Measurements from ENCODE around the gene BHLHA15. TPM values are rescaled to one million over a fixed set of nuclear protein-coding genes. Genes with fewer than 3 reads are reported as not detected.

BHLHA15 gene
- total and polyA plus RNA-seq, 4 experiments from 2014 or later: not detected

DNA sequence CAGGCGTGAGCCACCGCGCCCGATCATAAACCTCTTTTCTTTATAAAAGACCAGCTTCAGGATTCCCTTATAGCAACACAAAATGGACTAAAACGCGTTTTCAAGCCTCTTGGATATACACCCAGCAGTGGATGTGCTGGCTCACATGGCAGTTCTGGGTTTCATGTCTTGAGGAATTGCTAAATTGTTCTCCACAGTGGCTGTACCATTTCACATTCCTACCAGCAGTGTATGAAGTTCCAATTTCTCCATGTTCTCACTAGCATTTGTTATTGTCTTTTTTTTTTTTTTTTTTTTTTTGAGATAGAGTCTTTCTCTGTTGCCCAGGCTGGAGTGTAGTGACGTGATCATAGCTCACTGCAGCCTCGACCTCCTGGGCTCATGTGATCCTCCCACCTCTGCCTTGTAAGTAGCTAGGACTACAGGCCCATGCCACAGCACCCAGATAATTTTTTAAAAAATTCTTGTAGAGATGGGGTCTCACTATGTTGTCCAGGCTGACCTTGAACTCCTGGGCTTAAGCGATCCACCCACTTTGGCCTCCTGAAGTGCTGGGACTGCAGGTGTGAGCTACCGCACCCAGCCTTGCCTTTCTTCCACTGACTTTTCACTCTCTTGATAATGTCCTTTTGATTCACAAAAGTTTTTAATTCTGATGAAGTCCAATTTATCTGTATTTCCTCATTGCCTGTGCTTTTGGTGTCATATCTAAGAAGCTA, 23.3 kb downstream of the BHLHA15 start:
- peaks cover 23 to 40% of the 10 kb centered on the region in 2 donors for H3K36me3 Mint-ChIP-seq
- no peaks in the 10 kb centered on the region for H3K9me3 Mint-ChIP-seq

DNA sequence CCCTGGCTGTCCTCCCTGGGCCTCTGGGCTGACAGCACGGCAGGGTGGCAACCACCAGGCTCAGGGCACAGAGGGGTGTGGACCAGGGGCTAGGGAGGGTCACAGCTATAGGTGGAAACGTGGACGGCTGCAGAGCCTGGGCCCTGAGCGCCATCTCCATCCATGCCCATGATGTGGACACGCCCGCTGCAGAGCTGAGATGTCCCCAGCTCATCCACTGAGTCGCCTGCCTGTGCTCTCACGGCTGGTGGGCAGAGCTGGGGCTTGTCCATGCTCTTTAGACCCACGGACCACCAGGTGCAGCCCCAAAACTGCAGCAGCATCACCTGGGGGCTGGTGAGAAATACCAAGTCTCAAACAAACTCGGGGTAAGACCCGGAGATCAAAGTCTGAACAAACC, 24.7 kb downstream of the BHLHA15 start:
- Mint-ChIP-seq H3K36me3 (peaks cover 25 to 41% of the 10 kb centered on the region in 2 donors), H3K27ac (no peak overlapping the region), H3K4me1 (peaks cover 0 to 4% (median 0%) of the 10 kb centered on the region in 4 donors), H3K4me3 (peak overlapping the region in 1 of 8 donors; percentile 48), H3K9me3 (no peaks in the 10 kb centered on the region), H3K27me3 (no peaks in the 10 kb centered on the region)
- DNase-seq: no peak
- intact Hi-C loops (cut with micrococcal nuclease): no loop called here
- no peak overlapping the region for H3K27ac ChIP-seq (ENCODE audit: low read depth, low read length)
- H3K36me3 ChIP-seq (ENCODE audit: insufficient read depth, low read length): peaks cover 26% of the 10 kb centered on the region
- H3K4me1 ChIP-seq (ENCODE audit: insufficient read depth, low read length): no peaks in the 10 kb centered on the region
- H3K9me3 ChIP-seq (ENCODE audit: control insufficient read depth in 1 of 2, low read length in 2 of 2): no peaks in the 10 kb centered on the region
- ChIA-PET POLR2A (ENCODE audit: partially characterized antibody) (interaction anchor here (0.8 to 4.1 kb wide), 2 partner anchors 15 to 22 kb away, joined by 3 to 17 read pairs; partner anchors contain the start of gene TECPR1), CTCF (ENCODE audit: partially characterized antibody) (interaction anchor here (0.9 kb wide), 1 partner anchor 10 kb away, joined by 3 read pairs; no protein-coding TSS in a partner anchor)
- H3K27me3 ChIP-seq (ENCODE audit: insufficient read depth, low read length): no peaks in the 10 kb centered on the region
- no peak overlapping the region for H3K4me3 ChIP-seq (ENCODE audit: low read length in 2 of 2)

More for the DNA sequence above, 23.3 kb downstream of the BHLHA15 start:
- no peak overlapping the region for H3K4me3 Mint-ChIP-seq
- intact Hi-C loops (cut with micrococcal nuclease): no loop called here
- no peaks in the 10 kb centered on the region for H3K27me3 ChIP-seq (ENCODE audit: insufficient read depth, low read length)
- no peak for DNase-seq
- no peaks in the 10 kb centered on the region for H3K4me1 ChIP-seq (ENCODE audit: insufficient read depth, low read length)
- no peak overlapping the region for H3K27ac ChIP-seq (ENCODE audit: low read depth, low read length)
- ChIA-PET CTCF (ENCODE audit: partially characterized antibody) (interaction anchor here (0.9 kb wide), 1 partner anchor 11 kb away, joined by 3 read pairs; no protein-coding TSS in a partner anchor), POLR2A (ENCODE audit: partially characterized antibody) (interaction anchor here (1.3 to 4.1 kb wide), 2 partner anchors 16 to 22 kb away, joined by 3 to 17 read pairs; partner anchors contain the start of gene TECPR1)
- H3K36me3 ChIP-seq (ENCODE audit: insufficient read depth, low read length): peaks cover 27% of the 10 kb centered on the region
- peak overlapping the region in 1 of 7 donors; percentile 43 for H3K27ac Mint-ChIP-seq
- H3K4me1 Mint-ChIP-seq: peaks cover 0 to 4% (median 0%) of the 10 kb centered on the region in 4 donors
- H3K4me3 ChIP-seq (ENCODE audit: low read length in 2 of 2): no peak overlapping the region
- no peaks in the 10 kb centered on the region for H3K27me3 Mint-ChIP-seq
- H3K9me3 ChIP-seq (ENCODE audit: control insufficient read depth in 1 of 2, low read length in 2 of 2): no peaks in the 10 kb centered on the region

DNA sequence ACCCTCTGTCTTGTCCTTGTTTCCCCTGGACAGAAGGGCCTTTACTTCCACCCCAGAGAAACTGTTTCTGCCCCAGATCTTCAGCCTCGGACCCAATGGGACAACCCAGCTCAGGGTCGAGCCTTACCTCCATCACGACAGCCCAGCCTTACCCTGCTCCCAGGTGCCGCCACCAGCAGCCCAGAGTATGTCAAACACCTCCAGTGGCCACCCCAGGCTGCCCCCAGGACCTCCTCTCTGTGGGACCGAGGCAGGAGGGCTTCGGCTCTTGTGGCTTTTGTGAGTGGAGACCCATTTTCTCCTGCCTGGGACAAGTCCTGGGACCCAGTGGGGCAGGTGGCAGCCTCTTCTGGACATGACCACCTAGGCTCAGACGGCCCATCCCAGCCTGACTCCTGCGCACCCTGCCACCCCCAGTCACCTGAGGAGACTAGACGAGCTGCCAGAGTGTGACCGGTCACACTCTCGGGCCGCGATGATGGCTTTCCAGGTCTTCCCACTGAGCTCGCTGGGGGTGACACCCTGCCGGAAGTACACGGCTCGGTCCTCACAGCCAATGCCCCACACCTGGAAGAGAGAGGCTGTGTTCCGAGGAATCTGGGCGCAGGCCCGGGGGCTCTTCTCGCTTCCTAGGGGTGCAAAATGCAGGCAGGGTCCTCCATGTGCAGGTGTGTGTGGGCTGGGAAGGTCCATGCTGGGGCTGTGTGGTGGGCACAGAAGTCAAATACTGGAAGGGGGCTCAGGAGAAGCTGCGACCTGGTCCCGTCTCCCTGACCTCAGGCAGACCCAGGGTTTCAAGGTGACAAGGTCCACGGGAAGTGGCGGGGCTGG, 25.3 kb downstream of the BHLHA15 start:
- Mint-ChIP-seq H3K4me3 (no peak overlapping the region), H3K4me1 (peaks cover 0 to 4% (median 0%) of the 10 kb centered on the region in 4 donors), H3K27me3 (no peaks in the 10 kb centered on the region), H3K27ac (peak overlapping the region in 2 of 7 donors; percentile 37 to 47), H3K9me3 (no peaks in the 10 kb centered on the region), H3K36me3 (peaks cover 26 to 46% of the 10 kb centered on the region in 2 donors)
- H3K9me3 ChIP-seq (ENCODE audit: control insufficient read depth in 1 of 2, low read length in 2 of 2): no peaks in the 10 kb centered on the region
- H3K4me3 ChIP-seq (ENCODE audit: low read length in 2 of 2): no peak overlapping the region
- ChIA-PET POLR2A (ENCODE audit: partially characterized antibody) (interaction anchor here (0.8 to 4.1 kb wide), 2 partner anchors 14 to 23 kb away, joined by 3 to 17 read pairs; partner anchors contain the start of gene TECPR1), CTCF (ENCODE audit: partially characterized antibody) (no interaction called here)
- H3K27ac ChIP-seq (ENCODE audit: low read depth, low read length): no peak overlapping the region
- H3K27me3 ChIP-seq (ENCODE audit: insufficient read depth, low read length): no peaks in the 10 kb centered on the region
- no peaks in the 10 kb centered on the region for H3K4me1 ChIP-seq (ENCODE audit: insufficient read depth, low read length)
- intact Hi-C loops (cut with micrococcal nuclease): no loop called here
- H3K36me3 ChIP-seq (ENCODE audit: insufficient read depth, low read length): peaks cover 31% of the 10 kb centered on the region
- no peak for DNase-seq

DNA sequence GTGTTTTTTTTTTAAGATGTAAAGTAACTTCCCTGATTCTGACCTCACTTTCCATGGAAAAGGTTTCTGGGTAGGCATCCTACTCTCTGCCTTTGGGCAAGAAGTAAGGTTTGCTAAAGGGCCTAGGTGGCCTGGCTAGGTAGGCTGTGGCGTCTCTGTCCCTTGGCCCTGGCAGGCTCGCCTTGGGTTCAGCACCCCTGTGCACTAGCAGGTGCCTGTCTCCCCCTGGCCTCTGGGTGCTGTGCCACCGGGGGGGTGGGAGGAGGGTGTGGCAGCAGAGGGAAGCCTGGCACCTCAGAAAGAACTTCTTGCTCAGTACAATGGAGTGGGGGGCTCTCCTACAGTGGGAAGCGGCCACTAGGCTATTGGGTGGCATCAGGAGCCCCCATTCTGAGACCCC, 26.8 kb downstream of the BHLHA15 start:
- H3K27ac Mint-ChIP-seq: no peak overlapping the region

DNA sequence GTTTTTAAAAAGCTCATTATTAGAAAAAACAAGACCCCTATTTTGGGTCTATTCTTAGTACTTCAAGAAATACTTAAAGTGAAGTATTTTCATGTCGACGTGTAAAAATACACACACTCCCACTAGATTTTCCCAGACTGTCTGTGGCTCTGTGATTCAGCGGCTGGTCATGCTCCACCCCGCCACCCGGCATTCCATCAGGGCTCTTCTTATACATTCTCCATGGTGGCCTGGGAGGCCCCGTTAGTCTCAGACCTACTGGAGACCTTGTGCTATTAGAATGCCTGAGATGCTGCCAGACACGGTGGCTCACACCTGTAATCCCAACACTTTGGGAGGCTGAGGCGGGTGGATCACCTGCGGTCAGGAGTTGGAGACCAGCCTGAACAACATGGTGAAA, 27.7 kb downstream of the BHLHA15 start:
- H3K4me1 ChIP-seq (ENCODE audit: insufficient read depth, low read length): no peaks in the 10 kb centered on the region
- ChIA-PET CTCF (ENCODE audit: partially characterized antibody) (no interaction called here), POLR2A (ENCODE audit: partially characterized antibody) (no interaction called here)
- Mint-ChIP-seq H3K36me3 (peaks cover 26 to 44% of the 10 kb centered on the region in 2 donors), H3K27ac (no peak overlapping the region), H3K27me3 (no peaks in the 10 kb centered on the region), H3K4me3 (peak overlapping the region in 1 of 8 donors; percentile 56), H3K4me1 (peaks cover 0 to 4% (median 0%) of the 10 kb centered on the region in 4 donors), H3K9me3 (no peaks in the 10 kb centered on the region)
- H3K9me3 ChIP-seq (ENCODE audit: control insufficient read depth in 1 of 2, low read length in 2 of 2): no peaks in the 10 kb centered on the region
- no peaks in the 10 kb centered on the region for H3K27me3 ChIP-seq (ENCODE audit: insufficient read depth, low read length)
- H3K27ac ChIP-seq (ENCODE audit: low read depth, low read length): no peak overlapping the region
- intact Hi-C loops (cut with micrococcal nuclease): no loop called here
- no peak overlapping the region for H3K4me3 ChIP-seq (ENCODE audit: low read length in 2 of 2)
- DNase-seq: no peak
- H3K36me3 ChIP-seq (ENCODE audit: insufficient read depth, low read length): peaks cover 35% of the 10 kb centered on the region

More for the DNA sequence above, 26.8 kb downstream of the BHLHA15 start:
- no peak for DNase-seq
- intact Hi-C loops (cut with micrococcal nuclease): no loop called here
- no peaks in the 10 kb centered on the region for H3K9me3 ChIP-seq (ENCODE audit: control insufficient read depth in 1 of 2, low read length in 2 of 2)
- peaks cover 33% of the 10 kb centered on the region for H3K36me3 ChIP-seq (ENCODE audit: insufficient read depth, low read length)
- peaks cover 0 to 4% (median 0%) of the 10 kb centered on the region in 4 donors for H3K4me1 Mint-ChIP-seq
- H3K4me1 ChIP-seq (ENCODE audit: insufficient read depth, low read length): no peaks in the 10 kb centered on the region
- H3K27ac ChIP-seq (ENCODE audit: low read depth, low read length): no peak overlapping the region
- POLR2A ChIA-PET (ENCODE audit: partially characterized antibody): no interaction called here
- CTCF ChIA-PET (ENCODE audit: partially characterized antibody): no interaction called here
- no peak overlapping the region for H3K4me3 Mint-ChIP-seq
- H3K27me3 Mint-ChIP-seq: no peaks in the 10 kb centered on the region
- peaks cover 26 to 47% of the 10 kb centered on the region in 2 donors for H3K36me3 Mint-ChIP-seq
- H3K9me3 Mint-ChIP-seq: no peaks in the 10 kb centered on the region
- H3K4me3 ChIP-seq (ENCODE audit: low read length in 2 of 2): no peak overlapping the region
- H3K27me3 ChIP-seq (ENCODE audit: insufficient read depth, low read length): no peaks in the 10 kb centered on the region

DNA sequence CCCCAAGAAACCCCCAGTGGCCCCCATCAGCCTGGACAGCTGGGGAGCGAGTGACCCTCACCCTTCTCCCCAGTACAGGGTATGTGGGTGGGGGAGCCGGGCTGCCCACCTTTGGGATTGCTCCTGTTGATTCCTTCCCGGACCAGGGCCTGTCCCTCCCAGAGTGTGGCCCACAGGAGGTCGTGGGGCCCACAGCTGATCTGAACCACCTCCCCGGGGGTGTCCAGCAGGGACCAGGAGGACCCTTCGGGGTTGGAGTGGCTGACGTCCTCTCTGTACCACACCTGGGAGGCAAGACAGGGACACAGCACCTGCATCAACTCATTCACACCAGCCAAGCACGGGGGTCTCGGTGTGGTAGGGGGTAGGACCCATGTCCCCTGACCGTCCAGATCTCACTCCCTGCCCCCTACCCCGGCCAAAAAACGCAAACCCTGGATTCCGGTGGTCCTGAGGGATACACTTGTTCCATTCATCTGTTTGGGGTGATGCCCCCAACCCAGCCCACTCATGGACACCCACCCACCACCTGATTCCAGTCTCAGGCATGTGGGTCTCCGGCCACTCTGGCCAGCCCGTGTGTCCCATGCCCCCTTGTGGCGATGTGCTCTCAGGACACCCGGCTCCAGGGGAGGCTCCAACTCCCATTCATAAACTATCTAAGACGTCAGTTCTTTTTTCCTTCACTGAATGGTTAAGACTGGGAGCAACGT, 29.9 kb downstream of the BHLHA15 start:
- H3K27ac ChIP-seq (ENCODE audit: low read depth, low read length): no peak overlapping the region
- Mint-ChIP-seq H3K27me3 (no peaks in the 10 kb centered on the region), H3K4me3 (no peak overlapping the region), H3K36me3 (peaks cover 18 to 46% of the 10 kb centered on the region in 2 donors), H3K27ac (peak overlapping the region in 1 of 7 donors; percentile 47), H3K4me1 (peaks cover 0 to 12% (median 2%) of the 10 kb centered on the region in 4 donors), H3K9me3 (no peaks in the 10 kb centered on the region)
- H3K9me3 ChIP-seq (ENCODE audit: control insufficient read depth in 1 of 2, low read length in 2 of 2): no peaks in the 10 kb centered on the region
- ChIA-PET CTCF (ENCODE audit: partially characterized antibody) (interaction anchor here (1.0 to 2.7 kb wide), 2 partner anchors 9 to 61 kb away, joined by 3 to 14 read pairs; no protein-coding TSS in a partner anchor), POLR2A (ENCODE audit: partially characterized antibody) (no interaction called here)
- DNase-seq: peak in 2 of 5 donors; percentile 15
- no peaks in the 10 kb centered on the region for H3K4me1 ChIP-seq (ENCODE audit: insufficient read depth, low read length)
- intact Hi-C loops (cut with micrococcal nuclease): no loop called here
- H3K36me3 ChIP-seq (ENCODE audit: insufficient read depth, low read length): peaks cover 49% of the 10 kb centered on the region
- H3K27me3 ChIP-seq (ENCODE audit: insufficient read depth, low read length): no peaks in the 10 kb centered on the region
- no peak overlapping the region for H3K4me3 ChIP-seq (ENCODE audit: low read length in 2 of 2)

Data from CD4-positive, alpha-beta memory T cell (primary cell).